GM12878 (cell line): ENCODE measurements around the gene NDUFV2. TPM values are rescaled to one million over a fixed set of nuclear protein-coding genes. Genes with fewer than 3 reads are reported as not detected.

ENCODE experiments used
- ATAC-seq: fragments of 200-7000 bp; cut with Tn5 transposase; 3 replicates; pipeline ENCODE4 v1.9.1; 2020; ENCODE audit warnings: mild to moderate bottlenecking, moderate library complexity
- BruUV-seq: library from RNA; stranded (reverse); fragments of 400-500 nt; replicated peaks from 2 replicates; lab custom pipeline; 2021; lab: Mats Ljungman, UMichigan
- CTCF ChIA-PET: fragments of 300-600 bp; sonication (Branson Sonifier 250); formaldehyde crosslinking; extraction: SDS; loops from one replicate; lab custom pipeline; 2021; ENCODE audit warnings: inconsistent platforms; lab: Yijun Ruan, JAX
- POLR2A ChIA-PET: fragments of 350-600 bp; formaldehyde crosslinking; extraction: SDS; loops from one replicate; lab custom pipeline; 2021; ENCODE audit warnings: inconsistent platforms; lab: Charles Lee
- RAD21 ChIA-PET: fragments of 300-600 bp; sonication (Branson Sonifier 250); formaldehyde crosslinking; loops from one replicate; lab custom pipeline; 2023; ENCODE audit warnings: antibody characterized with exemption; ENCODE audit not compliant: unreplicated experiment; lab: Charles Lee
- SMC1A ChIA-PET: fragments of 300-600 bp; sonication (Branson Sonifier 250); formaldehyde crosslinking; loops from one replicate; lab custom pipeline; 2023; ENCODE audit not compliant: unreplicated experiment, uncharacterized antibody; lab: Charles Lee
- DNase-seq: peaks from one replicate; pipeline ENCODE4 v3.0.0-alpha.2; 2011; ENCODE audit warnings: low read depth, low spot score
- FAIRE-seq: peaks from 3 replicates; lab custom pipeline; 2011; peaks lifted over from hg19 to GRCh38; lab: Jason Lieb, UNC
- H2AFZ ChIP-seq: 2 replicates; pipeline ENCODE4 v1.6.0; 2011; ENCODE audit warnings: low read depth, low read length, control low read depth; ENCODE audit not compliant: control insufficient read depth
- H3K27ac ChIP-seq: 2 replicates; pipeline ENCODE4 v1.5.1; 2011; ENCODE audit warnings: control low read depth; ENCODE audit not compliant: control insufficient read depth, insufficient read depth
- H3K27me3 ChIP-seq, 2 experiments: replicated peaks in 1 of 2; 2 replicates each; pipeline versions ENCODE4 v1.6.0 to v1.6.1; 2011; ENCODE audit warnings: low read length in 1 of 2; ENCODE audit not compliant: control insufficient read depth in 2 of 2, insufficient read depth in 2 of 2
- H3K36me3 ChIP-seq, 2 experiments: 2 replicates each; pipeline ENCODE4 v1.5.1; 2011; ENCODE audit warnings: low read length in 1 of 2; ENCODE audit not compliant: control insufficient read depth in 2 of 2, insufficient read depth in 2 of 2
- H3K4me1 ChIP-seq: 2 replicates; pipeline ENCODE4 v1.6.1; 2011; ENCODE audit warnings: mild to moderate bottlenecking, low read length, moderate library complexity, mixed read lengths; ENCODE audit not compliant: control insufficient read depth, insufficient read depth
- H3K4me2 ChIP-seq: 2 replicates; pipeline ENCODE4 v1.6.0; 2011; ENCODE audit warnings: control low read depth; ENCODE audit not compliant: control insufficient read depth, insufficient read depth
- H3K4me3 ChIP-seq: fragments of 200-600 bp; sonication (generic); 2 replicates; pipeline ENCODE4 v1.5.1; 2016
- H3K79me2 ChIP-seq: 2 replicates; pipeline ENCODE4 v1.6.0; 2011; ENCODE audit warnings: low read length; ENCODE audit not compliant: control insufficient read depth, insufficient read depth
- H3K9ac ChIP-seq: 2 replicates; pipeline ENCODE4 v1.8.0; 2011; ENCODE audit warnings: low read length, control low read depth, mixed read lengths; ENCODE audit not compliant: control insufficient read depth, insufficient read depth
- H3K9me3 ChIP-seq: replicated peaks from 3 replicates; pipeline ENCODE4 v1.5.1; 2011; ENCODE audit warnings: mild to moderate bottlenecking, low read length; ENCODE audit not compliant: control insufficient read depth, insufficient read depth
- H4K20me1 ChIP-seq: 2 replicates; pipeline ENCODE4 v1.6.0; 2011; ENCODE audit not compliant: control insufficient read depth, insufficient read depth
- ASH2L ChIP-seq: fragments of 300-600, 200-600 bp; sonication (generic); IDR thresholded peaks from 2 replicates; pipeline ENCODE4 v1.6.1; 2017; ENCODE audit warnings: low read depth, mild to moderate bottlenecking, borderline replicate concordance
- BCL3 ChIP-seq: IDR thresholded peaks from 2 replicates; pipeline ENCODE4 v1.6.1; 2011; ENCODE audit warnings: borderline replicate concordance, low read depth, mild to moderate bottlenecking, moderate library complexity, low read length; ENCODE audit not compliant: insufficient read depth, poor library complexity, severe bottlenecking
- CEBPB ChIP-seq, 2 experiments: fragments of 150-350 bp in 1 of 2; IDR thresholded peaks; 2 replicates each; pipeline ENCODE4 v1.6.1; 2012 to 2014; ENCODE audit warnings: low read depth in 2 of 2, low read length in 2 of 2, borderline replicate concordance in 1 of 2, inconsistent platforms in 1 of 2
- HDGF ChIP-seq: fragments of 450-650 bp; IDR thresholded peaks from 2 replicates; pipeline ENCODE4 v1.6.1; 2016; ENCODE audit warnings: antibody characterized with exemption
- IKZF1 ChIP-seq: fragments of 450-650 bp; conservative IDR thresholded peaks from 2 replicates; pipeline ENCODE4 v1.6.1; 2017; ENCODE audit warnings: antibody characterized with exemption, mild to moderate bottlenecking
- NBN ChIP-seq: fragments of 450-650 bp; IDR thresholded peaks from 2 replicates; pipeline ENCODE4 v1.6.1; 2016
- NR2C2 ChIP-seq: IDR thresholded peaks from 2 replicates; pipeline ENCODE4 v1.6.1; 2011; ENCODE audit warnings: borderline replicate concordance, low read depth; ENCODE audit not compliant: control insufficient read depth, insufficient read length
- NR2F1 ChIP-seq: fragments of 450-650 bp; conservative IDR thresholded peaks from 2 replicates; pipeline ENCODE4 v1.6.1; 2017; ENCODE audit warnings: mild to moderate bottlenecking
- PAX8 ChIP-seq: fragments of 450-650 bp; IDR thresholded peaks from 2 replicates; pipeline ENCODE4 v1.6.1; 2017; ENCODE audit warnings: mild to moderate bottlenecking, moderate library complexity
- POLR2AphosphoS5 ChIP-seq: IDR thresholded peaks from 2 replicates; pipeline ENCODE4 v1.6.1; 2011; ENCODE audit warnings: mild to moderate bottlenecking, low read length, inconsistent platforms
- REST ChIP-seq: IDR thresholded peaks from 2 replicates; pipeline ENCODE4 v1.6.1; 2012; ENCODE audit warnings: mild to moderate bottlenecking, low read depth, low read length
- ZNF274 ChIP-seq: IDR thresholded peaks from one replicate; pipeline ENCODE4 v1.8.0; 2011; ENCODE audit not compliant: insufficient read length, insufficient read depth
- WGBS: methylation state at CpG from one replicate; pipeline ENCODE4 v1.1.6; 2016; ENCODE audit warnings: low lambda C conversion rate; ENCODE audit not compliant: insufficient replicate concordance, insufficient coverage; ENCODE audit errors: missing lambda C conversion rate; 5-methylcytosine and 5-hydroxymethylcytosine counted together
- in situ Hi-C: fragments of 300-500 bp; cut with MboI; formaldehyde crosslinking; loops from 9 replicates; pipeline ENCODE4 v1.14.3; 2018; ENCODE audit warnings: mixed read lengths
- intact Hi-C: fragments of 100-400 bp; cut with micrococcal nuclease; formaldehyde crosslinking; loops from one replicate; pipeline ENCODE4 v1.14.2; 2022; ENCODE audit not compliant: unreplicated experiment
- polyA plus RNA-seq, 11 experiments: library from polyadenylated mRNA; depleted of rRNA in 4 of 11; unstranded in 6 of 11; stranded (reverse) in 5 of 11; fragments of >200 nt; fragmentation: Nextera tagmentation in 4 of 11; fragmentation: Illumina TruSeq in 1 of 11; extraction: Ambion mirVana in 4 of 11; extraction: Trizol in 1 of 11; gene quantifications; 1 replicate in 1 of 11; 2 replicates in 10 of 11; pipeline versions ENCODE4 v1.2.1 to v1.2.3, GENCODE V29; 2011 to 2016; ENCODE audit warnings: inconsistent platforms in 2 of 11, missing spikeins in 2 of 11, low read depth in 1 of 11
- total RNA-seq, 4 experiments: library from RNA; depleted of rRNA in 3 of 4; stranded (reverse); fragments of >200 nt in 3 of 4; fragmentation: Illumina TruSeq in 1 of 4; extraction: Trizol in 1 of 4; gene quantifications; 2 replicates each; pipeline versions ENCODE4 v1.2.1 to v1.2.3, GENCODE V29; 2013 to 2021

The NDUFV2 gene
- total and polyA plus RNA-seq, 10 of the 15 experiments (the other 5 are each of a cell fraction or from before 2014, with no cell fraction given), result 236 to 590 (median 321) TPM

- BruUV-seq, result no TSS peak
- H4K20me1 ChIP-seq, result no peaks in the 10 kb centered on the region
- 100% methylated on average over 1 of the region's 1 CpG for WGBS
- H2AFZ ChIP-seq, result no peak overlapping the region
- RAD21 ChIA-PET, result interaction anchor here (0.6 to 1.0 kb wide), 2 partner anchors 11 to 20 kb away, joined by 3 to 4 read pairs; no protein-coding TSS in a partner anchor
- peaks cover 2% of the 10 kb centered on the region; the same call in 1 of the 2 replicates for H3K4me1 ChIP-seq
- H3K79me2 ChIP-seq, result no peaks in the 10 kb centered on the region
- no peak overlapping the region for H3K27ac ChIP-seq
- TF ChIP-seq PAX8, result no peak
- TF ChIP-seq NBN, result no peak
- no peak for TF ChIP-seq BCL3
- TF ChIP-seq IKZF1, result no peak
- TF ChIP-seq REST, result no peak
- no peak for TF ChIP-seq ZNF274
- no peak for TF ChIP-seq NR2F1
- TF ChIP-seq NR2C2, result no peak
- no peak for TF ChIP-seq CEBPB (IDR thresholded peaks at IDR 0.05; ENCODE audit: borderline replicate concordance in 1 of 2, low read depth in 2 of 2, low read length in 2 of 2)
- TF ChIP-seq ASH2L, result no peak
- TF ChIP-seq POLR2AphosphoS5, result no peak
- no peak for TF ChIP-seq HDGF
- no peak overlapping the region for H3K9ac ChIP-seq
- CTCF ChIA-PET, result interaction anchor here (0.7 to 3.0 kb wide), 4 partner anchors 68 to 395 kb away, joined by 3 to 11 read pairs (median 5); no protein-coding TSS in a partner anchor
- no peak overlapping the region for H3K4me2 ChIP-seq
- H3K4me3 ChIP-seq, result no peak overlapping the region
- in situ Hi-C loops, result no loop called here
- no peak for FAIRE-seq
- H3K36me3 ChIP-seq, result no peaks in the 10 kb centered on the region
- ATAC-seq, result peak; percentile 21; the same call in 2 of the 3 replicates
- H3K27me3 ChIP-seq, result no peaks in the 10 kb centered on the region
- SMC1A ChIA-PET, result interaction anchor here (0.6 to 2.2 kb wide), 9 partner anchors 9 to 1096 kb away, joined by 3 to 9 read pairs (median 3); no protein-coding TSS in a partner anchor
- POLR2A ChIA-PET, result interaction anchor here (0.6 to 0.7 kb wide), 2 partner anchors 14 to 104 kb away, joined by 3 to 4 read pairs; no protein-coding TSS in a partner anchor
- H3K9me3 ChIP-seq, result peaks cover 4% of the 10 kb centered on the region; the same call in 1 of the 3 replicates
- intact Hi-C loops, result loop anchor here (2.0 to 5.0 kb wide), 2 partner anchors 67 to 358 kb away; no protein-coding TSS in a partner anchor
- DNase-seq, result no peak
Observed at GRCh38 chr18:9055626-9056025, 46.9 kb upstream of the NDUFV2 start.
